DMS79 (cell line): ENCODE data around the gene TSPAN9.

Experiments
- DNase-seq: peaks from one replicate; lab custom pipeline; 2025; lab: John Stamatoyannopoulos, UW

TSPAN9 gene

GRCh38 chr12:3101309-3102024, 24.3 kb downstream of the TSPAN9 start:
- DNase-seq = no peak

DNA sequence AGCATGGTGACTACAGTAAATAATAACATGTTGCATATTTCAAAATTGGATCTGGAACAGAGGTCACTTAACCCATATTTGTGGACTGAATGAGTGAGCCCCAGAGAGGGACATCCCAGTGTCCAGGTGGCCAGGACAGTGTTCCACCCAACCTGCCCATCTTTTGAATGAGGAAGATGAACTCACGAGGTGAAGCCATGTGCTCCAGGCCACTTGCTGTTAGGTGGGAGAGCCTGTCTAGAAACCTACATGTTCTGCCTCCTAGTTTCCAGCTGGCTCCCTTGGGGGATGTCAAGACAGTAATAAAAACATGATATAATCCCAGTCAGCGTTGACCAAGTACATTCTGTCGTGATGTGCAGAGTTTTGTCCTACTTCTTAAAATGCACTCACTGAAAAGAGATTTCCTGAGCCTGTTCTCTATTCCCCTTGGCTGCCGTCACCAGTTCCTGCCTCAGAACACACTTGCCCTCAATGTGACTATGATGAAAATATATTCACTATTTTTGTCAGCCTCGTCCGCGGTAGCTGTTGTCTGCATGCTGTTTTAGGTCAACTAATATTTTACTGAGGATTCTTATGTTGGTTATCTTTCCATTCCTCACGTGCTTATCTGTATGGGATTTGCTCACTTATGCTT, 25.7 kb downstream of the TSPAN9 start:
- DNase-seq = no peak

- DNase-seq = no peak
These were observed 26.6 kb downstream of the TSPAN9 start for GRCh38 chr12:3103806-3104205.

DNA sequence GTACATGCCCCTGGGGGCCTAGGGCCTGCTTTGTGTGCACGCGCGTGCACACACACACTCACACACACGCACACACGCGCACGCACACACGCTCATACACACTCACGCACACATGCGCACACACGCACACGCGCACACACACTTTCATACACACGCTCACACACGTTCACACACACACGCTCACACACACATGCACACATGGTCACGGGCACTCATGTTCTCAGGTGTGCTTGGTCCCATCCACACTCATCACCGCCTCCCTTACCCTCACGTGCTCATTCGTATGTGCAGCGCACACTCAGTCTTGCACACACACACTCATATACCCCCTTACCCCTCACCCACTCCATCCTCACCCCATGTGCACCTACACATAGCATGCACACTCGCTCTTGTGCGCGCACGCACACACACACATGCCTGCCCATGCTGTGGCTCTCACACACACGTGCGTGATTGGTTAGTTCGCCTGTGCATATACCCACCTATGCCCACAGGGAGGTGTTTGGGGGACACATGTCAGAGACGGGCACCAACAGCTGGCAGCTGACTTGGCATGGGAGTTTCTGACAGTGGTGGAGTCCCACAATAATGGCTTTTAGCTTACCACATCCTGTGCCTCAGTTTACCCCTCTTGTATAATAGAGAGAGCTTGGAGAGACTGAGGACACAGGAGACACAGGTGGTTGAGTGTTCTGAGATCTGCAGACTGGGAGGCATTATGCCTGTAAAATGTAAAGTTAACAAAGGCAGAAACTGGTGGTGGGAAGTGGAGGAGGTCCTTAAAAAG, 28.7 kb downstream of the TSPAN9 start:
- no peak for DNase-seq

DNA sequence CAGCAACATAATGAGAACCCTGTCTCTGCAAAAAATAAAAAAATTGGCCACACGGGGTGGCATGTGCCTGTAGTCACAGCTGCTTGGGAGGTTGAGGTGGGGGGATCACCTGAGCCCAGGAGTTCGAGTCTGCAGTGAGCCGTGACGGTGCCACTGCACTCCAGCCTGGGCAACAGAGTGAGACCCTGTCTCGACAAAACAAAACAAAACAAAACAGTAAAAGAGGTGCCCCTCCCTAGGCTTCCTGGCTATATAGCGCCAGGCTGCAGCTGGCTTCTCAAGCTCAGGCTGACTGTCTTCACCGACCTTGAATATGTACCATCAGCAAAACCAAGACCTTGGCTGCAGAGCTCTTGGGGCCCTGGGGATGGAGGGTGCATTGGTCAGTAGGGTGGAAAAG, 29.4 kb downstream of the TSPAN9 start:
- DNase-seq = no peak

DNA sequence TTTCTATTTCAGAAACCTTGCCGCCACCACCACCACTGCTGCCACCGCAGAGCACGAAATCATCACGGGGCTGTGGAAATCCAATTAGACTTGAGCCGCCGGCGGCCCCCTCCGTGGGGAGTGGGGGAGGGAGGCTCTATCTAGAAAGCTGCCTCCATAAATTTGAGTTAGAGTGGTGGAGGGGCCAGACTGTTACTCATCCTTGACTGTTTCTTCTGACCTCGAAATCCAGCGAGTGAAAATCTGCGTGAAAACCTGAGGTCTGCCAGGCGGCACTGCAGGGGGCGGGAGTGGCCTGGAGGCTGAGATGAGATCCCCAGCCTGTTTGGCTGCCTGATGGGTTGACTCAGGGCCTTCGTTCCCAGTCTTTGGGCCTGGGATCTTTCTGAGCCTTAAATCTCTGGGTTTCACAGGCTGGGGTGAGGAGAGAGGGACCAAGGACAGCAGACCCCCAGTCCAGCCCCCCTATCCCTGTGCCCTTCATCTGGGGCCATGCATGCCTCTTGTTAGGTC, 29.9 kb downstream of the TSPAN9 start:
- no peak for DNase-seq

DNA sequence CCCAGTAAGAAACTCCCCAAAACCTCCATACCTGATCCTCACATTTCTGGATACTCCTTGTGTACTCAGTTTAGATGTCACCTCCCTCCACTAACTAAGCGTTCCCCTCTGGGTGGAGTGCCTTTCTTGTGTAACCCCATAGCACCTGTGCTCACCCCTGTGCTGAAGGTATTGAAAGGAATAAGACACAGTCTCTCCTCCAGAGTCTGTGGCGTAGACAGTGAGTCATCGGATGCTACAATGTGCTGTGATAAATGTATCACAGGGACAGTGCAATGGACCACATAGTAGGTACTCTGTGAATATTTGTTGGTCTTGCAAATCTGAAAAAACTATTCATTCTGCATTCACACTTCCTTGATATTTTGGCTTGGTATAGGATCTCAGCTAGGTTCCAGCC, 30.8 kb downstream of the TSPAN9 start:
- DNase-seq = no peak

DNA sequence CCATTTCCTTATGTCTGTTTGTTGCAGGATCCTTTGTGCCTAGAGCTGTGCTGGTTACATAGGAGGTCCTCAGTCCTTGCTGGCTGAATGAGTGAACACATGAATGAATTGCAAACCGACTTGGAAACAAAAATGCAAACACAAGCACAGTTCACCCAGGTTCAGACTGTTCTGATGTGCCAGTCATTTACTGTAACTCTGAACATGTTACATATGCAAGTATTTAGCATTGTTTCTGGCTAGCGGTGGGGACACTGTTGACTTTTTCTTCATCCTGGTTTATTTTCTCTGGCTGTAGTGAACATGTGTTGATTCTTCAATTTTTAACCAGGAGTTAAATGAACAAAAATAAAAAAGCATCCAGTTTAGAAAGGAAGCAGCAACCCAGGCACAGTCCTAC, 33.4 kb downstream of the TSPAN9 start:
- no peak for DNase-seq

- DNase-seq = no peak
These were observed 36.6 kb downstream of the TSPAN9 start for GRCh38 chr12:3113671-3114325.

DNA sequence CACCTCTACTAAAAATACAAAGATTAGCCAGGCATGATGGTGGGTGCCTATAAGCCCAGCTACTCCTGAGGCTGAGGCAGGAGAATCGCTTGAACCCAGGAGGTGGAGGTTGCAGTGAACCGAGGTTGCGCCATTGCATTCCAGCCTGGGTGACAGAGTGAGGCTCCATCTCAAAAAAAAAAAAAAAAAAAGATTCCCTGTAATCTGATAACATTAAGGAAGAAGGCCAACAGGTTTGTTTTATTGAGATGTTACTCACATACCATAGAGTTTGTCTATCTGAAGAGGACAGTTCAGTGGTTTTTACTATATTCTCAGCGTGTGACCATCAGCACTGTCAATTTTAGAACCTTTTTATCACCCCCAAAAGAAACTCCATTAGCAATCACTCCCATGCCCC, 37.5 kb downstream of the TSPAN9 start:
- DNase-seq = no peak

DNA sequence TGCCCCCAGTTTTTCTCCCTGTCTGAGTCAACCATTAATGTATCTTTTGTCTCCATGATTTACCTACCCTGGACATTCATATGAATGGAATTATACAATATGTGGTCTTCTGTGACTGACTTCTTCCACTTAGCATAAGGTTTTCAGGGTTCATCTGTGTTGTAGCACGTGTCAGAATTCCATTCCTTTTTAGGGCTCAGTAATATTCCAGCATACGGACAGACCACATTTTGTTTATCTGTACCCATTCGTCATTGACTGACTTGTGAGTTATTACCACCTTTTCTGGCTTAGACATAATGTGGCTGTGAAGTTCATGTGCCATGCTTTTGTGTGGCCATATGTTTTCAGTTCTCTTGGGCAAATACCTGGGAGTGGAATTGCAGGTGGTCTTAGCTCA, 37.9 kb downstream of the TSPAN9 start:
- DNase-seq = no peak

- DNase-seq = no peak
These were observed 39.1 kb downstream of the TSPAN9 start for GRCh38 chr12:3116106-3116844.

DNA sequence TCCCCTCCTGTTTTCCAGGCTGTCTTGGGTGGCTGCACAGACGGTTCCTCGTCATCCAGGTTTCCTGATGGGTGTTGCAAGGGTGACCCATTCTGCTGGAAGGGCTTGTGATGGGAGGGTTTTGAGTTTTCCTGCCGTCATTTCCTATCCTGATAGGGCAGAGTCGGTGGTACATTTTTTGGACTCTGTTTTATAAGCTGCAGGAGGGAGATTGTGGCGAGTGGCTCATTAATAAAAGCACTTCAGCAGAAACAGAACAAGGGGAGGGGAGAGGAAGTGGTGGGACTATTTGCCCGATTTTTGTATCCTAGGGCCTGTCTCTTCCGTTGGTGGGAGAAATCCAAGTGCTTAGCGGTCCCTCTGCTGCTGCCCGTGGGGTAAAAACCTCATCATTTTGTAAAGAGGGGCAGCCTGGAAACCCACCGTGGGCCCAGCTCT, 40.0 kb downstream of the TSPAN9 start:
- no peak for DNase-seq

DNA sequence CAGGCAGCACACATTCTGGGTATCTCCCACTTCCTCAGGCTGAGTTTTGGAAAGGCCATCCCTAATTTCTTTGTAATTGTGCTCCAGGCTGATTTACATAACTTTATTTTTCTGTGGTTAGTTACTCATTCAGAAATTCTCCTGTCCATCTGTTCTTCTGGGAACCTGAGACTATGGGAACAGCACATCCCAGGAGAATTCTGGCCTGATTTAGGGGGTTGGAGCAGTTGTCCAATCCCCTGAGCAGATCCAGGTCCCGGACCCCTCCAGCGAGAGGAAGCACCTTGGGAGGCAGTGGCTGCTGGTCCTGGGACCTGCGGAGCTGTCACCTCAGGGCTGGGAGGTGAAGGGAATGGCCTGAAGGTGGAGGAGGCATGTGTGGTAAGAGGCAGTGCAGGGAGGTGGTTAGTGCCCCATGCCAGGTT, 40.4 kb downstream of the TSPAN9 start:
- DNase-seq = no peak

- DNase-seq = no peak
These were observed 42.1 kb downstream of the TSPAN9 start for GRCh38 chr12:3119192-3119755.

DNA sequence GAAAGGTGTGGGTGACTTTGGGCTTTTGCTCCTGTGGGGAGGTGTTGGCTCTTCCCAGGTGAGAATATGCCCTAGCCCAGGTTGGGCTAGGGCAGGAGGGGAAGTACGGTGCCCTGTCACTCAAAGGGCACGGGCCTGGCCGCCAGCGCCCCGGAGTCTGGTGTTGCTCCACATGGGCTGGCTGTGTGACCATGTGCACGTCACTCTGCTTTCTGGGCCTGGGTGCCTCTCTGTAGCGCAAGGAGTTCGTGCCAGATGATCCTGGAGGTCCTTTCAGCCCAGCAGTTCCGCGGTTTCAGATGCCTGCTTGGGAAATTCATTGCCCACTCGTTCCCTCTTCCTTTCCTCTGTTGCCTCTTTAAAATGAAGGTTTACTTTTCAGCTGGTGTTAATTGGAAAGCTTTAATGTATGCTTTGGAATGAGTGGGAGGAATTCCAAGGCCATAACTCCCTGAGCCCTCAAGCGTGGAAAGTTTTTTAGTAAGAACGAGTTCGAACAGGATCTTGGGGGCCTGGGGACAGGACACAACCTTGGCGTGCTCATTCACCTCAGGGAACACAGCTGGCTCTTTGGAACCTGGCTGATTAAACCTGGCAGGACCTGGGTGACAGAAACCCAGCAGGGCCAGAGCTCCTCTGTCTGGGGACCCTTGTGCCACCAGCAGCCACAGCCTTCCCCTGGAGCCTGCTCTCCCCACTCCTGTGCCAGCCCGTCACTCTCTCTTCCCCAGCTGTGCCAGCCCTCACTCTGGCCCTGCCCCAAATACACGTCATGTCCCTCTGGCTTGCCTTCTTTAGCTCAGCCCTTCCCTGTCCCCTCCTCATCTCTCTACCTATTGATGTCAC, 42.8 kb downstream of the TSPAN9 start:
- DNase-seq = no peak

GRCh38 chr12:3120701-3121100, 43.5 kb downstream of the TSPAN9 start:
- no peak for DNase-seq

DNA sequence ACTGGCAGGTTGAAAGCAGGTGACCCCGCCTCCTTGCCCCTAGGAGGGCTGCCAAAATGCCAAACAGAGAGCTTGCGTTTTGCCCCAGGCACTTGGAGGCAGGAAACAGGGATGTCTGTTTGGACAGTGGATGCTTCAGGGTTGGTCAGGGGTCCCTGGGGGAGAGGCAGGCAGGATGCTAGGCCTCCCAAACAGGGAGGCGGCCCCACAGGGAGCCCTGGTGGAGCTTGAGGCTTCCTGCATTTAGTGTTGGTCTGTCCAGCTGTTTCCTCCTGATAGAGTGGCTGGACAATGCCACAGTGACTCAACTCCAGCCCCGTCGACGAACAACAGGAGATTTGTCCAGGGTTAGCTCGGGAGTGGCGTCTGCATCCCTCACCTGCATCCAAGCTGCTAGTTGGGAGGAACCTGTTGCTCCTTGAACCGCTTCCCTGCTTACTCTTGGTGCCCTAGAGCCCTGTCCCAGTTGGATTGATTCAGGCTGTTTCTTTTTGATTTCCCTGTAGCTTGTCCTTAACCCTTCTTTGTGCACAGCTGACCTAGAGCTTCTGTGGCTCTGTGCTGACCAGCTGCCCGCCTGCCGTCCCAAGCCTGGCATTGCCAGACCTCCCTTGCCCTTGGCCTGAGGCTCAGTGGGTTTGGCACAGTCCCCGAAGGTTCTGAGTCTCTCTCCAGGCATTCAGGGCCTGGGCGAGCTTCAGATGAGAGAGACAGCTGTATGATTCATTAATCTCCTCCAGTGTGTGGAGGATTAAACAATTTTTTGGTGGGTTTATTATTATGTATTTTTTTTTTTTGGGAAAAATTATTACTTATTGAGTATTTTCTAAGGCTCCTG, 45.9 kb downstream of the TSPAN9 start:
- no peak for DNase-seq

DNA sequence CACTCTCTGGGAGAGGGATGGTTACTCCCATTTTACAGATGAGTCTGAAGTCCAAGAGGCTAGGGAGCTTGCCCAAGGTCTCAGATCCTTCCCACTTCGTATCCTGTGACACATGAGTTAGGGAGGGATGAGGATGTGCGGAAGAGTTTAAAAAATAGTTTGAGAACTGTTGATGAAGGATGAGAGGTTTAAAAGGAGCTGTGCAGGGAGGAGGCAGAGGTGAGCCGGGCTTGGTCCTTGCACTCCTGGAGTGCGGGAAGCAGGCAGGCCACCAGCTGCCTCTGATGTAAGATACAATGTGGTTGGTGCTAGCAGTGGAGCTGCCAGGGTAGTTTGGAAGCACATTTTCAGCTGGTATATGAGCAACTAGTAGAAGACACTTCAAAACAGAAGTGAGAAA, 46.5 kb downstream of the TSPAN9 start:
- no peak for DNase-seq
